Body of pancreas (tissue), 4 donors: ENCODE measurements around the gene PSG4.
"Not testable (repeated sequence)": the region's sequence is repeated elsewhere in the genome, so short reads cannot be mapped to it uniquely, and the experiment has no call there.

Experiments
- CTCF ChIP-seq, 7 experiments: fragments of 450-650 bp in 4 of 7; fragments of 200-600 bp in 3 of 7; sonication (generic) in 3 of 7; IDR thresholded peaks; one replicate each; pipeline ENCODE4 v1.5.1; 2016 to 2019; ENCODE audit warnings: antibody characterized with exemption in 7 of 7
- POLR2A ChIP-seq, 3 donors: fragments of 450-650 bp; IDR thresholded peaks; one replicate each; pipeline ENCODE4 v1.6.1; 2016; ENCODE audit warnings: antibody characterized with exemption in 3 of 3, mild to moderate bottlenecking in 2 of 3

GRCh38 chr19:43238213-43238612, 32.8 kb upstream of the PSG4 start:
- not testable (repeated sequence) for TF ChIP-seq CTCF, POLR2A (IDR thresholded peaks at IDR 0.05)
